Keratinocyte (primary cell): ENCODE data around the gene TMEM107. TPM values are rescaled to one million over a fixed set of nuclear protein-coding genes. Genes with fewer than 3 reads are reported as not detected.
A peak's percentile ranks its signal among the peaks of the same experiment; 100 is the strongest.

Experiments
- DNase-seq: peaks from one replicate; pipeline ENCODE4 v3.0.0-alpha.2; 2011; ENCODE audit warnings: low read depth, missing footprints, low spot score
- FAIRE-seq: peaks from 2 replicates; lab custom pipeline; 2011; peaks lifted over from hg19 to GRCh38; lab: Jason Lieb, UNC
- H2AFZ ChIP-seq: 2 replicates; pipeline ENCODE4 v1.6.0; 2012; ENCODE audit warnings: low read length, control low read depth, inconsistent platforms; ENCODE audit not compliant: control insufficient read depth
- H3K27ac ChIP-seq: 2 replicates; pipeline ENCODE4 v1.5.1; 2011; ENCODE audit warnings: low read length; ENCODE audit not compliant: control insufficient read depth, insufficient read depth
- H3K27me3 ChIP-seq: 3 replicates; pipeline ENCODE4 v1.6.0; 2011; ENCODE audit warnings: low read length; ENCODE audit not compliant: control insufficient read depth, insufficient read depth; ENCODE audit errors: extremely low read depth
- H3K36me3 ChIP-seq, 2 experiments: 2 replicates in 1 of 2; 3 replicates in 1 of 2; pipeline ENCODE4 v1.5.1; 2011; ENCODE audit warnings: low read length in 2 of 2, mild to moderate bottlenecking in 1 of 2; ENCODE audit not compliant: control insufficient read depth in 2 of 2, insufficient read depth in 2 of 2; ENCODE audit errors: extremely low read depth in 1 of 2
- H3K4me1 ChIP-seq: 3 replicates; pipeline ENCODE4 v1.5.1; 2011; ENCODE audit warnings: low read length; ENCODE audit not compliant: control insufficient read depth, insufficient read depth; ENCODE audit errors: extremely low read depth
- H3K4me2 ChIP-seq: 3 replicates; pipeline ENCODE4 v1.6.0; 2011; ENCODE audit warnings: low read depth, low read length; ENCODE audit not compliant: control insufficient read depth, insufficient read depth; ENCODE audit errors: extremely low read depth
- H3K4me3 ChIP-seq, 3 experiments: fragments of 200-600 bp in 1 of 3; sonication (generic) in 1 of 3; 2 replicates in 2 of 3; 3 replicates in 1 of 3; pipeline ENCODE4 v1.5.1; 2011 to 2016; ENCODE audit warnings: low read length in 3 of 3, mild to moderate bottlenecking in 3 of 3, control low read depth in 2 of 3, inconsistent platforms in 1 of 3, low read depth in 1 of 3, mixed read lengths in 1 of 3, mixed run types in 1 of 3, moderate library complexity in 1 of 3; ENCODE audit not compliant: control insufficient read depth in 2 of 3, insufficient read depth in 2 of 3; ENCODE audit errors: extremely low read depth in 1 of 3
- H3K79me2 ChIP-seq: 2 replicates; pipeline ENCODE4 v1.6.0; 2012; ENCODE audit warnings: low read length; ENCODE audit not compliant: control insufficient read depth, insufficient read depth
- H3K9ac ChIP-seq: 3 replicates; pipeline ENCODE4 v1.6.0; 2011; ENCODE audit warnings: low read length; ENCODE audit not compliant: control insufficient read depth, insufficient read depth; ENCODE audit errors: extremely low read depth
- H3K9me1 ChIP-seq: 3 replicates; pipeline ENCODE4 v1.6.0; 2011; ENCODE audit warnings: low read length; ENCODE audit not compliant: control insufficient read depth, insufficient read depth; ENCODE audit errors: extremely low read depth
- H3K9me3 ChIP-seq: 2 replicates; pipeline ENCODE4 v1.5.1; 2012; ENCODE audit warnings: low read depth, low read length; ENCODE audit not compliant: control insufficient read depth
- H4K20me1 ChIP-seq: 3 replicates; pipeline ENCODE4 v1.6.0; 2011; ENCODE audit warnings: low read length; ENCODE audit not compliant: control insufficient read depth, insufficient read depth; ENCODE audit errors: extremely low read depth
- CTCF ChIP-seq, 3 experiments: IDR thresholded peaks in 1 of 3; conservative IDR thresholded peaks in 1 of 3; optimal IDR thresholded peaks in 1 of 3; 2 replicates in 2 of 3; 3 replicates in 1 of 3; pipeline versions ENCODE3 to v1.5.1; 2011; ENCODE audit warnings: low read length in 3 of 3, mild to moderate bottlenecking in 3 of 3, moderate library complexity in 2 of 3, control low read depth in 1 of 3, inconsistent platforms in 1 of 3; ENCODE audit not compliant: insufficient read depth in 2 of 3; ENCODE audit errors: extremely low read depth in 1 of 3
- EZH2 ChIP-seq: IDR thresholded peaks from one replicate; pipeline ENCODE4 v1.6.1; 2012; ENCODE audit warnings: inconsistent platforms, mild to moderate bottlenecking, low read length, moderate library complexity
- dilution Hi-C: fragments of 300-500 bp; cut with MboI; formaldehyde crosslinking; loops from one replicate; pipeline ENCODE4 v1.7.0; 2020; ENCODE audit warnings: low sequenced_read_pairs; ENCODE audit not compliant: extremely low pct_ligation_motif_present
- polyA plus RNA-seq, 5 experiments: library from polyadenylated mRNA; depleted of rRNA in 3 of 5; stranded (reverse) in 3 of 5; stranded (forward) in 1 of 5; unstranded in 1 of 5; fragments of >200 nt; gene quantifications; 1 replicate in 1 of 5; 2 replicates in 3 of 5; 3 replicates in 1 of 5; pipeline versions ENCODE4 v1.2.1 to v1.2.3, GENCODE V29; 2011 to 2012; ENCODE audit warnings: missing spikeins in 2 of 5, low read depth in 1 of 5, low replicate concordance in 1 of 5

Gene TMEM107
- polyA plus RNA-seq, 1 donor (not counting 4 experiments of a cell fraction or from before 2014, with no cell fraction given), result 19.0 TPM

- Histone ChIP-seq H2AFZ (no peak overlapping the region), H3K79me2 (no peaks in the 10 kb centered on the region), H3K36me3 (no peaks in the 10 kb centered on the region), H3K4me3 (no peak overlapping the region), H4K20me1 (peaks cover 2% of the 10 kb centered on the region), H3K9me3 (no peaks in the 10 kb centered on the region), H3K4me1 (peaks cover 27% of the 10 kb centered on the region), H3K9ac (no peak overlapping the region), H3K27me3 (peaks cover 19% of the 10 kb centered on the region), H3K9me1 (peaks cover 3% of the 10 kb centered on the region), H3K4me2 (no peak overlapping the region), H3K27ac (no peak overlapping the region)
- TF ChIP-seq CTCF (optimal IDR thresholded peaks at IDR 0.05 in 1 of 3, IDR thresholded peaks at IDR 0.05 in 1 of 3, conservative IDR thresholded peaks at IDR 0.05 in 1 of 3; ENCODE audit: extremely low read depth in 1 of 3, insufficient read depth in 2 of 3, low read length in 3 of 3) (no peak), EZH2 (no peak)
- dilution Hi-C loops, result no loop called here
- FAIRE-seq, result no peak
- no peak for DNase-seq
Observed at GRCh38 chr17:8128125-8128784, 47.9 kb downstream of the TMEM107 start.

GRCh38 chr17:8126491-8127066, 49.6 kb downstream of the TMEM107 start:
- peaks cover 33% of the 10 kb centered on the region for H3K4me1 ChIP-seq
- H3K27ac ChIP-seq, result peak overlapping the region; percentile 13
- peak overlapping the region; percentile 99 for H2AFZ ChIP-seq
- peak overlapping the region; percentile 53 to 93 (median 93) for H3K4me3 ChIP-seq
- no peaks in the 10 kb centered on the region for H3K79me2 ChIP-seq
- H4K20me1 ChIP-seq, result peaks cover 2% of the 10 kb centered on the region
- H3K9me3 ChIP-seq, result no peaks in the 10 kb centered on the region
- H3K36me3 ChIP-seq, result no peaks in the 10 kb centered on the region
- no peak for FAIRE-seq
- peaks cover 26% of the 10 kb centered on the region for H3K27me3 ChIP-seq
- H3K4me2 ChIP-seq, result peak overlapping the region; percentile 92
- no peak for DNase-seq
- H3K9me1 ChIP-seq, result peaks cover 3% of the 10 kb centered on the region
- no peak for TF ChIP-seq EZH2
- no peak for TF ChIP-seq CTCF (optimal IDR thresholded peaks at IDR 0.05 in 1 of 3, IDR thresholded peaks at IDR 0.05 in 1 of 3, conservative IDR thresholded peaks at IDR 0.05 in 1 of 3; ENCODE audit: extremely low read depth in 1 of 3, insufficient read depth in 2 of 3, low read length in 3 of 3)
- H3K9ac ChIP-seq, result peak overlapping the region; percentile 72
- dilution Hi-C loops, result no loop called here
